Measurements from ENCODE around the gene TAS2R20. TPM values are rescaled to one million over a fixed set of nuclear protein-coding genes. Genes with fewer than 3 reads are reported as not detected.

Gene TAS2R20
- polyA plus RNA-seq, 2 of the 4 experiments (the other 2 are of a cell fraction): 0.15 to 0.89 TPM

DNA sequence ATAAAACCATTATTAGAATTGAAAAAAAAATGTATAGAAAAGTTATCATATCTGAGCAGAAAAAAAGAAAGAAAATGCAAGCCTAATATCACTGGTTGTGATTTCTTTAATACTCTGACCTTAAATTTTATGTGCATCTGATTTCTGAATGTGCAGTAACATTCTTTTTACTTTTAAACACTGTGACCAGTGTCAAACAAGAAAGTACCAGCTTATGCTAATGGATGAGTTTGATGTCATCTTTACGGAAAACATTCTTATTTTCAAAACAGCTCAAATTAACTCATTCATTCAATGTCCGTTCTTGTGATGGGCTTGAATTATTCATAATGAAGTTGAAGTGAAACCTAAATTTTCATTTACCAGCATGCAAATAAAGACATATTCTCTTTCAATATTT is 11.3 kb downstream of the TAS2R20 start, which contains the start of gene TAS2R50:
TAS2R50 (minus strand) TSS at position 101 of the 400 bp plus-strand sequence; CDS start at position 49, 52 bp downstream.
- 48% methylated on average over 2 of the region's 2 CpGs for WGBS (ENCODE audit: missing lambda C conversion rate)
- no peak for DNase-seq (ENCODE audit: low read depth in 1 of 2, low spot score in 1 of 2)
- ATAC-seq: no peak
- no peak for TF ChIP-seq PBX3 (IDR thresholded peaks at IDR 0.05)
- TF ChIP-seq NFE2L2 (conservative IDR thresholded peaks at IDR 0.05; ENCODE audit: low read length): no peak
- TF ChIP-seq EHMT2 (IDR thresholded peaks at IDR 0.05; ENCODE audit: low read depth): no peak
- TF ChIP-seq BHLHE40 (IDR thresholded peaks at IDR 0.05; ENCODE audit: low read depth, low read length): no peak
- no peak for TF ChIP-seq ATOH8 (CRISPR knock-in tag; IDR thresholded peaks at IDR 0.05; ENCODE audit: low read depth)
- TF ChIP-seq HEYL (CRISPR knock-in tag; IDR thresholded peaks at IDR 0.05): no peak
- TF ChIP-seq CBX2 (IDR thresholded peaks at IDR 0.05; ENCODE audit: borderline replicate concordance, low read depth): no peak
- TF ChIP-seq PHF8 (IDR thresholded peaks at IDR 0.05; ENCODE audit: borderline replicate concordance, low read depth): no peak
- TF ChIP-seq NR3C1 (IDR thresholded peaks at IDR 0.05): no peak
- no peak for TF ChIP-seq MAFK (IDR thresholded peaks at IDR 0.05; ENCODE audit: partially characterized antibody)
- peaks cover 9% of the 10 kb centered on the region for H3K9me3 ChIP-seq
- ChIA-PET POLR2A (no interaction called here), CTCF (no interaction called here)
- no peak within 1 kb of the TSS for H3K4me3 ChIP-seq
- no peak within 1 kb of the TSS for H3K4me2 ChIP-seq
- no peaks in the 10 kb centered on the region for H3K4me1 ChIP-seq
- no peak within 1 kb of the TSS for H3K27ac ChIP-seq
- no peak for FAIRE-seq

GRCh38 chr12:10982244-10982643 is 15.9 kb downstream of the TAS2R20 start:
- Histone ChIP-seq H3K9me3 (no peaks in the 10 kb centered on the region), H3K4me2 (no peak overlapping the region), H3K4me3 (no peak overlapping the region), H3K4me1 (no peaks in the 10 kb centered on the region), H3K27ac (no peak overlapping the region)
- ChIA-PET CTCF (no interaction called here), POLR2A (no interaction called here)
- no peak for DNase-seq (ENCODE audit: low read depth in 1 of 2, low spot score in 1 of 2)
- FAIRE-seq: no peak
- WGBS (ENCODE audit: missing lambda C conversion rate): 95% methylated on average over 5 of the region's 5 CpGs
- TF ChIP-seq RARB (CRISPR knock-in tag; IDR thresholded peaks at IDR 0.05) (no peak), ZFP36 (IDR thresholded peaks at IDR 0.05; ENCODE audit: borderline replicate concordance, partially characterized antibody) (no peak), GATA3 (IDR thresholded peaks at IDR 0.05; ENCODE audit: borderline replicate concordance) (no peak), RAD21 (conservative IDR thresholded peaks at IDR 0.05 in 1 of 2, IDR thresholded peaks at IDR 0.05 in 1 of 2) (no peak)
- TF ChIP-seq, protein P1, sequence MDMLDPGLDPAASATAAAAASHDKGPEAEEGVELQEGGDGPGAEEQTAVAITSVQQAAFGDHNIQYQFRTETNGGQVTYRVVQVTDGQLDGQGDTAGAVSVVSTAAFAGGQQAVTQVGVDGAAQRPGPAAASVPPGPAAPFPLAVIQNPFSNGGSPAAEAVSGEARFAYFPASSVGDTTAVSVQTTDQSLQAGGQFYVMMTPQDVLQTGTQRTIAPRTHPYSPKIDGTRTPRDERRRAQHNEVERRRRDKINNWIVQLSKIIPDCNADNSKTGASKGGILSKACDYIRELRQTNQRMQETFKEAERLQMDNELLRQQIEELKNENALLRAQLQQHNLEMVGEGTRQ (IDR thresholded peaks at IDR 0.05): no peak
- TF ChIP-seq, protein P2, sequence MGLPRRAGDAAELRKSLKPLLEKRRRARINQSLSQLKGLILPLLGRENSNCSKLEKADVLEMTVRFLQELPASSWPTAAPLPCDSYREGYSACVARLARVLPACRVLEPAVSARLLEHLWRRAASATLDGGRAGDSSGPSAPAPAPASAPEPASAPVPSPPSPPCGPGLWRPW (IDR thresholded peaks at IDR 0.05): no peak
- ATAC-seq: no peak

DNA sequence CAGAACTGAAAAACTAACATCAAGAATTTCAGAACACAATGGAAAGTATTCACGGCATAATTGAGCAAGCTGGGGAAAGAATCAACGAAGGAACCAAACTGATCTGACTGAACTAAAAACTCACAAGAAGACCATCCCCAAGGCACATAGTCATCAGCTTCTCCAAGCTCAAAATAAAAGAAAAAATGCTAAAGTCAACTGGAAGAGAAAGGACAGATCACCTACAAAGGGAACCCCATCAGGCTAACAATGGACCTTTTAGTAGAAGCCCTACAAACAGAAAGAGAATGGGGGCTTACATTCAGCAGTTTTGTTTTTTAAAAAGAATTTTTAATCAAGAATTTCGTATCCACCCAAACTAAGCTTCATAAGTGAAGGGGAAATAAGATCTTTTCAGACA is 23.1 kb downstream of the TAS2R20 start:
- H3K4me3 ChIP-seq: no peak overlapping the region

GRCh38 chr12:10968765-10969456 is 29.2 kb downstream of the TAS2R20 start:
- no peak for ATAC-seq
- H3K4me3 ChIP-seq: no peak overlapping the region
- POLR2A ChIA-PET: no interaction called here
- H3K4me2 ChIP-seq: no peak overlapping the region
- 87% methylated on average over 12 of the region's 15 CpGs for WGBS (ENCODE audit: missing lambda C conversion rate)
- no peaks in the 10 kb centered on the region for H3K4me1 ChIP-seq
- no peak overlapping the region for H3K27ac ChIP-seq
- DNase-seq (ENCODE audit: low read depth in 1 of 2, low spot score in 1 of 2): no peak
- CTCF ChIA-PET: no interaction called here
- H3K9me3 ChIP-seq: no peaks in the 10 kb centered on the region
- no peak for FAIRE-seq
- no peak for TF ChIP-seq FOSL2 (IDR thresholded peaks at IDR 0.05)
- no peak for TF ChIP-seq FOSL2 (CRISPR knock-in tag; IDR thresholded peaks at IDR 0.05)
- no peak for TF ChIP-seq HOXB13 (CRISPR knock-in tag; IDR thresholded peaks at IDR 0.05; ENCODE audit: low read depth)
- no peak for TF ChIP-seq SMC3 (IDR thresholded peaks at IDR 0.05)
- TF ChIP-seq, protein P3, sequence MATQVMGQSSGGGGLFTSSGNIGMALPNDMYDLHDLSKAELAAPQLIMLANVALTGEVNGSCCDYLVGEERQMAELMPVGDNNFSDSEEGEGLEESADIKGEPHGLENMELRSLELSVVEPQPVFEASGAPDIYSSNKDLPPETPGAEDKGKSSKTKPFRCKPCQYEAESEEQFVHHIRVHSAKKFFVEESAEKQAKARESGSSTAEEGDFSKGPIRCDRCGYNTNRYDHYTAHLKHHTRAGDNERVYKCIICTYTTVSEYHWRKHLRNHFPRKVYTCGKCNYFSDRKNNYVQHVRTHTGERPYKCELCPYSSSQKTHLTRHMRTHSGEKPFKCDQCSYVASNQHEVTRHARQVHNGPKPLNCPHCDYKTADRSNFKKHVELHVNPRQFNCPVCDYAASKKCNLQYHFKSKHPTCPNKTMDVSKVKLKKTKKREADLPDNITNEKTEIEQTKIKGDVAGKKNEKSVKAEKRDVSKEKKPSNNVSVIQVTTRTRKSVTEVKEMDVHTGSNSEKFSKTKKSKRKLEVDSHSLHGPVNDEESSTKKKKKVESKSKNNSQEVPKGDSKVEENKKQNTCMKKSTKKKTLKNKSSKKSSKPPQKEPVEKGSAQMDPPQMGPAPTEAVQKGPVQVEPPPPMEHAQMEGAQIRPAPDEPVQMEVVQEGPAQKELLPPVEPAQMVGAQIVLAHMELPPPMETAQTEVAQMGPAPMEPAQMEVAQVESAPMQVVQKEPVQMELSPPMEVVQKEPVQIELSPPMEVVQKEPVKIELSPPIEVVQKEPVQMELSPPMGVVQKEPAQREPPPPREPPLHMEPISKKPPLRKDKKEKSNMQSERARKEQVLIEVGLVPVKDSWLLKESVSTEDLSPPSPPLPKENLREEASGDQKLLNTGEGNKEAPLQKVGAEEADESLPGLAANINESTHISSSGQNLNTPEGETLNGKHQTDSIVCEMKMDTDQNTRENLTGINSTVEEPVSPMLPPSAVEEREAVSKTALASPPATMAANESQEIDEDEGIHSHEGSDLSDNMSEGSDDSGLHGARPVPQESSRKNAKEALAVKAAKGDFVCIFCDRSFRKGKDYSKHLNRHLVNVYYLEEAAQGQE (IDR thresholded peaks at IDR 0.05): no peak
- no peak for TF ChIP-seq E2F6 (IDR thresholded peaks at IDR 0.05; ENCODE audit: borderline replicate concordance, low read depth)
- no peak for TF ChIP-seq MAZ (IDR thresholded peaks at IDR 0.05; ENCODE audit: borderline replicate concordance, low read depth, low read length)
- TF ChIP-seq GATA3 (IDR thresholded peaks at IDR 0.05; ENCODE audit: borderline replicate concordance): no peak

More for the DNA sequence above, 23.1 kb downstream of the TAS2R20 start:
- DNase-seq (ENCODE audit: low read depth in 1 of 2, low spot score in 1 of 2) (no peak), ATAC-seq (no peak), FAIRE-seq (no peak)
- Histone ChIP-seq H3K4me2 (no peak overlapping the region), H3K4me1 (no peaks in the 10 kb centered on the region), H3K9me3 (no peaks in the 10 kb centered on the region), H3K27ac (no peak overlapping the region)
- 86% methylated on average over 3 of the region's 3 CpGs for WGBS (ENCODE audit: missing lambda C conversion rate)
- ChIA-PET POLR2A (no interaction called here), CTCF (interaction anchor here (0.9 kb wide), 1 partner anchor 11 kb away, joined by 3 read pairs; no protein-coding TSS in a partner anchor)
- TF ChIP-seq HDAC2 (IDR thresholded peaks at IDR 0.05) (no peak), HEYL (CRISPR knock-in tag; IDR thresholded peaks at IDR 0.05) (no peak)
